PFSK-1 (cell line): ENCODE data around the gene CRYZL1.

Experiments used
- FOXP2 ChIP-seq: optimal IDR thresholded peaks from 2 replicates; pipeline ENCODE3; 2011; ENCODE audit warnings: borderline replicate concordance, control low read depth, inconsistent platforms; ENCODE audit not compliant: insufficient read depth; ENCODE audit errors: extremely low read length, extremely low read depth
- POLR2AphosphoS5 ChIP-seq: IDR thresholded peaks from 2 replicates; pipeline ENCODE4 v1.6.1; 2012; ENCODE audit warnings: low read depth, mild to moderate bottlenecking, control low read depth, low read length, moderate library complexity
- SIN3A ChIP-seq: IDR thresholded peaks from 2 replicates; pipeline ENCODE4 v1.6.1; 2012; ENCODE audit warnings: mild to moderate bottlenecking, low read length, moderate library complexity, borderline replicate concordance; ENCODE audit not compliant: insufficient read depth
- TAF1 ChIP-seq: IDR thresholded peaks from 2 replicates; pipeline ENCODE4 v1.6.1; 2012; ENCODE audit warnings: low read length, control low read depth, borderline replicate concordance; ENCODE audit not compliant: insufficient read depth
- TF ChIP-seq, protein P1 (sequence below), 2 experiments: IDR thresholded peaks; 2 replicates each; pipeline versions ENCODE4 v1.6.1 to v1.8.0; 2011 to 2012; ENCODE audit warnings: low read depth in 2 of 2, low read length in 2 of 2, control low read depth in 1 of 2, inconsistent platforms in 1 of 2, mild to moderate bottlenecking in 1 of 2, moderate library complexity in 1 of 2; ENCODE audit not compliant: insufficient read depth in 1 of 2

Gene CRYZL1

GRCh38 chr21:33640697-33641351 lies 717 bp downstream of the CRYZL1 start:
- TF ChIP-seq TAF1 (no peak; the same call in 1 of the 2 replicates), FOXP2 (no peak), SIN3A (no peak), POLR2AphosphoS5 (no peak)
- TF ChIP-seq, protein P1, sequence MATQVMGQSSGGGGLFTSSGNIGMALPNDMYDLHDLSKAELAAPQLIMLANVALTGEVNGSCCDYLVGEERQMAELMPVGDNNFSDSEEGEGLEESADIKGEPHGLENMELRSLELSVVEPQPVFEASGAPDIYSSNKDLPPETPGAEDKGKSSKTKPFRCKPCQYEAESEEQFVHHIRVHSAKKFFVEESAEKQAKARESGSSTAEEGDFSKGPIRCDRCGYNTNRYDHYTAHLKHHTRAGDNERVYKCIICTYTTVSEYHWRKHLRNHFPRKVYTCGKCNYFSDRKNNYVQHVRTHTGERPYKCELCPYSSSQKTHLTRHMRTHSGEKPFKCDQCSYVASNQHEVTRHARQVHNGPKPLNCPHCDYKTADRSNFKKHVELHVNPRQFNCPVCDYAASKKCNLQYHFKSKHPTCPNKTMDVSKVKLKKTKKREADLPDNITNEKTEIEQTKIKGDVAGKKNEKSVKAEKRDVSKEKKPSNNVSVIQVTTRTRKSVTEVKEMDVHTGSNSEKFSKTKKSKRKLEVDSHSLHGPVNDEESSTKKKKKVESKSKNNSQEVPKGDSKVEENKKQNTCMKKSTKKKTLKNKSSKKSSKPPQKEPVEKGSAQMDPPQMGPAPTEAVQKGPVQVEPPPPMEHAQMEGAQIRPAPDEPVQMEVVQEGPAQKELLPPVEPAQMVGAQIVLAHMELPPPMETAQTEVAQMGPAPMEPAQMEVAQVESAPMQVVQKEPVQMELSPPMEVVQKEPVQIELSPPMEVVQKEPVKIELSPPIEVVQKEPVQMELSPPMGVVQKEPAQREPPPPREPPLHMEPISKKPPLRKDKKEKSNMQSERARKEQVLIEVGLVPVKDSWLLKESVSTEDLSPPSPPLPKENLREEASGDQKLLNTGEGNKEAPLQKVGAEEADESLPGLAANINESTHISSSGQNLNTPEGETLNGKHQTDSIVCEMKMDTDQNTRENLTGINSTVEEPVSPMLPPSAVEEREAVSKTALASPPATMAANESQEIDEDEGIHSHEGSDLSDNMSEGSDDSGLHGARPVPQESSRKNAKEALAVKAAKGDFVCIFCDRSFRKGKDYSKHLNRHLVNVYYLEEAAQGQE (IDR thresholded peaks at IDR 0.05; ENCODE audit: insufficient read depth in 1 of 2, low read depth in 2 of 2, low read length in 2 of 2): no peak

GRCh38 chr21:33634254-33634653 lies 7.3 kb downstream of the CRYZL1 start:
- TF ChIP-seq SIN3A (no peak), TAF1 (no peak), FOXP2 (no peak), POLR2AphosphoS5 (no peak)
- TF ChIP-seq, protein P1 (IDR thresholded peaks at IDR 0.05; ENCODE audit: insufficient read depth in 1 of 2, low read depth in 2 of 2, low read length in 2 of 2): no peak

GRCh38 chr21:33622253-33622652 lies 19.3 kb downstream of the CRYZL1 start:
- no peak for TF ChIP-seq TAF1
- TF ChIP-seq POLR2AphosphoS5: no peak
- TF ChIP-seq FOXP2: no peak
- TF ChIP-seq, protein P1 (IDR thresholded peaks at IDR 0.05; ENCODE audit: insufficient read depth in 1 of 2, low read depth in 2 of 2, low read length in 2 of 2): no peak
- no peak for TF ChIP-seq SIN3A

GRCh38 chr21:33619726-33620125 lies 21.8 kb downstream of the CRYZL1 start:
- TF ChIP-seq, protein P1 (IDR thresholded peaks at IDR 0.05; ENCODE audit: insufficient read depth in 1 of 2, low read depth in 2 of 2, low read length in 2 of 2): no peak
- TF ChIP-seq POLR2AphosphoS5 (no peak), FOXP2 (no peak), SIN3A (no peak), TAF1 (no peak)

DNA sequence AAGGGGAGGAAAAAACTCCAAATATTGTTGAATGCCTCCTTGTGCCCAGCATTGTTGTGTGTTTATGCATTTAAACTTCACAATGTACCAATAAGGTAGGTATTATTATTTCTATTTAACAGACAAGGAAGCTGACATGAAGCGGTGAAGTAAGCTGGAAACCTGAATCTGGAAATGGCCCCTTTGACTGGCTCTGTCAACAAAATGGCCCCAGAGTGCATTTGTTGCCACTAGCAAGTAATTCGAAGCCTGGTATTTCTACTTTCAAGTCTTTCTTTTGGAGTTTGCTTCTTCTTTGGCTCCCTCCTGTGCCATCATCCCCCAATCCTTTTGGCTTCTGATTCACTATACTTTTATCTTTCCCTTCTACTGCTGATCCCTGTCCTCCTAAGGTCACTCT lies 23.1 kb downstream of the CRYZL1 start:
- TF ChIP-seq TAF1: no peak
- no peak for TF ChIP-seq SIN3A
- TF ChIP-seq, protein P1 (IDR thresholded peaks at IDR 0.05; ENCODE audit: insufficient read depth in 1 of 2, low read depth in 2 of 2, low read length in 2 of 2): no peak
- no peak for TF ChIP-seq FOXP2
- no peak for TF ChIP-seq POLR2AphosphoS5
